ENCODE measurements around the gene FRZB. TPM values are rescaled to one million over a fixed set of nuclear protein-coding genes. Genes with fewer than 3 reads are reported as not detected.
"Not testable (repeated sequence)": the region's sequence is repeated elsewhere in the genome, so short reads cannot be mapped to it uniquely, and the experiment has no call there.

Gene FRZB
- total RNA-seq, 1 donor from 2014 or later: 1.4 TPM

- DNase-seq; intact Hi-C loops (cut with DNase I): not testable (repeated sequence)
These were observed 26.6 kb upstream of the FRZB start for GRCh38 chr2:182893035-182893434.

GRCh38 chr2:182891611-182892010 lies 25.2 kb upstream of the FRZB start:
- ATAC-seq (ENCODE audit: poor library complexity) (no peak), DNase-seq (no peak)
- intact Hi-C loops (cut with DNase I): no loop called here

More at GRCh38 chr2:182893035-182893434, 26.6 kb upstream of the FRZB start:
- not testable (repeated sequence) for ATAC-seq (ENCODE audit: poor library complexity)

- DNase-seq (no peak), ATAC-seq (ENCODE audit: poor library complexity) (no peak)
- intact Hi-C loops (cut with DNase I): no loop called here
These were observed 24.4 kb upstream of the FRZB start for GRCh38 chr2:182890773-182891378.

DNA sequence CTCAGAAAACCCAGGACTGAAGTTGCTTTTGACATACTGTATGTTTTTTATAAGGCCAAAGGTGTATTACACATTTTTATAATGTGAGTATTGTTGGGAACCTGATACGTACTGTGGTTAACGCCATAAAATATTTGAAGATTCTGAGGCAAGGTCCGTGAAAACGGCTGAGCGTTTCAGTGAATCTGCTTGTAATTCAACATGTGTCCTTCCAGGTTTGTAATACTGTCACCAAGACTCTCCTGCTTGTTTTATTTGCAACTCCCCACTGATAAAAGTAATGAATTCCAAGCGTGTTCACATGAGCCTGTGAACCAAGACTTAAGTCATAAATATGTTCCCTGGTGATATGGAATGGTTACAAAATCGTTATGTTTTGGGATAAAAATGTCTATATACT lies 23.9 kb upstream of the FRZB start:
- intact Hi-C loops (cut with DNase I): no loop called here
- ATAC-seq (ENCODE audit: poor library complexity) (no peak), DNase-seq (no peak)

- ATAC-seq (ENCODE audit: poor library complexity): no peak
- DNase-seq: no peak
- intact Hi-C loops (cut with DNase I): no loop called here
These were observed 21.4 kb upstream of the FRZB start for GRCh38 chr2:182887753-182888415.

GRCh38 chr2:182887093-182887492 lies 20.7 kb upstream of the FRZB start:
- ATAC-seq (ENCODE audit: poor library complexity) (no peak), DNase-seq (no peak)
- intact Hi-C loops (cut with DNase I): no loop called here

DNA sequence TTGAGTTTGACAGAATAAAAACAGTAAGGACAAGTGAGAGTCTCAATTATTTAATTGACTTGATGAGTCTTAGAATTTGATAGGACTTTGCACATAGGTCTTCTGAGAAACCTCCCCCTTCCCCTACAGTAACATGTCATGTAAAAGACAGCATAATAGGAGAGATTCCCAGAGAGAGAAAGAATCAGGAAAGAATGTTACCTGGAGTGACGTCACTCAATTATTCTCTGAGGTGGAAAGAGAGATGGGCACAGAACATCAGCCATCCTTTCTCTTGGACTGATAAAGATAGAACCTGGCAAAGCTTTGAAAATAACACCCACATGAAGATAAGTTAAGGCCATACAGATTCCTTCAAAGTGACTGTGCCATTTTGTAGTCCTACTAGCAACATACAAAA lies 19.3 kb upstream of the FRZB start:
- intact Hi-C loops (cut with DNase I): no loop called here
- DNase-seq (no peak), ATAC-seq (ENCODE audit: poor library complexity) (no peak)

DNA sequence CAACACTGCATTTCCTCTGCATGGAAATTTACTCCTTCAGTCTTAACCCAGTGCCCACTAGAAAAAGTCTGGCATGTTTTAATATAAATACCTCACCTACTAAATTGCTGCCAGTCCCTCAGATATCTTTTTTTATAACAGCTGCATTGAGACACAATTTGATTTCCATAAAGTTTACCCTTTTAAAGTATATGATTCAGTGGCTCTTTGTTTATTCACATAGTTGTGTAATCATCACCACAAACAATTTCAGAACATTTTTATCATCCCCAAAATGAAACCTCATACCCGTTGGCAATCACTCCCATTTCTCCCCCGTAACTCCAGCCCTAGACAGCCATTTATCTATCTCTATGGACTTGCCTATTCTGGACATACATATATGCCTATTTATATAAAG lies 17.0 kb upstream of the FRZB start:
- intact Hi-C loops (cut with DNase I): no loop called here
- ATAC-seq (ENCODE audit: poor library complexity) (no peak), DNase-seq (no peak)

DNA sequence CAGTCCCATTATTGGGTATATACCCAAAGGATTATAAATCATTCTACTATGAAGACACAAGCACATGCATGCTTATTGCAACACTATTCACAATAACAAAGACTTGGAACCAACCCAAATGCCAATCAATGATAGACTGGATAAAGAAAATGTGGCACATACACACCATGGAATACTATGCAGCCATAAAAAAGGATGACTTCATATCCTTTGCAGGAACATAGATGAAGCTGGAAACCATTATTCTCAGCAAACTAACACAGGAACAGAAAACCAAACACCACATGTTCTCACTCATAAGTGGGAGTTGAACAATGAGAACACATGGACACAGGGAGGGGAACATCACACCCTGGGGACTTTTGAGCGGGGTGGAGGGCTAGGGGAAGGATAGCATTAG lies 13.7 kb upstream of the FRZB start:
- intact Hi-C loops (cut with DNase I); DNase-seq; ATAC-seq (ENCODE audit: poor library complexity): not testable (repeated sequence)

GRCh38 chr2:182876653-182877052 lies 10.2 kb upstream of the FRZB start:
- DNase-seq; ATAC-seq (ENCODE audit: poor library complexity); intact Hi-C loops (cut with DNase I): not testable (repeated sequence)

DNA sequence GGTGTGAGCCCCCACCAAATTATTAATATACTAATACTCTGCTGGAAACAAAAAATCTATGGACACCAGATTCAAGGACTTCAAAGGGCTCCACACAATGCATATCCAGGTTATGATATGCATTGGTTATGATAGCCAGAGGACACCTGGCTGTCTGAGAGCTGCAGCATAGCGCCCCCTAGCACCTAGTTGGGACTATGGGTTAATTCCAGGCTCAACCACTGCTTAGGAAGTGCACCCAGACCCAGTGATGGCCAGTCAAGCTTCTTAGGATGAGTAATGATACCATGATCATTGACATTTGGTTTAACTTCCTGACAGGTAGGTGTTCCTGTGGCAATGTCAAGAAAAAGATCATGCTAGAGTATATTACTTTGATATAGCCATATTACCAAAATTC lies 3.8 kb upstream of the FRZB start:
- intact Hi-C loops (cut with DNase I): no loop called here
- DNase-seq: no peak
- ATAC-seq (ENCODE audit: poor library complexity): no peak

DNA sequence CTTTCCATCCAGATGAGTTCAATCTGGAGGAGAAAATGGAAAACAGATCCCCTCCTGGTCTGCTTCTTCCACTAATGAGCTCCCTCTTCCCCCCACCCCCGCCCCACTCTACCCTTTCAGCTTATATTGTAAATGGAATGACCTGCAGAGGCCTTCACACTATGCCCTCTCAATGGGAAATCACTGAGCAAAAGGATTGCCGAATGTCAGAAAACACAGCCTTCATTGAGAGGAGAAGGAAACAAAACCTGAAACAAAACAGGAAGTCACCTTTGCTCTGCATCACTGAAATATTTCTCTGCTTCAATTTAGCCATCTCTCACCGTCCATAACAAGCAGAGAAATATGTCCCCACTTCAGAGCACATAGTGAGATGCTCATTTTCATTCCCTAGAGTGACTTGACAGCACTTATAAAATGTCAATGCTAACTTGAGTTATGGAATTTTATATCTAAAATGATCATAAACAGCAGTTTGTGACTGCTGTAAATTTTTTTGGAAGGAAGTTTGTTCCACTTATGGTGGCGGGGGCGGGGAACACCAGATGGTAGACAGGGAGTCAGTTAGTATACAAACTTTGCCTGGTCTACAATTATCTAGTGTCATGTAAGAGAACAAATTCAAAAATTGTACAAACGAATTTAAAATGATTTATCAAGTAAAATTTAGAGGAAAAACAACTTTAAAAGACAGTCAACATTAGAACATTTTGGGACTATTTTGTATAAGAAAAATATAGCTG lies 1.8 kb upstream of the FRZB start:
- no peak for ATAC-seq (ENCODE audit: poor library complexity)
- DNase-seq: no peak
- intact Hi-C loops (cut with DNase I): no loop called here

DNA sequence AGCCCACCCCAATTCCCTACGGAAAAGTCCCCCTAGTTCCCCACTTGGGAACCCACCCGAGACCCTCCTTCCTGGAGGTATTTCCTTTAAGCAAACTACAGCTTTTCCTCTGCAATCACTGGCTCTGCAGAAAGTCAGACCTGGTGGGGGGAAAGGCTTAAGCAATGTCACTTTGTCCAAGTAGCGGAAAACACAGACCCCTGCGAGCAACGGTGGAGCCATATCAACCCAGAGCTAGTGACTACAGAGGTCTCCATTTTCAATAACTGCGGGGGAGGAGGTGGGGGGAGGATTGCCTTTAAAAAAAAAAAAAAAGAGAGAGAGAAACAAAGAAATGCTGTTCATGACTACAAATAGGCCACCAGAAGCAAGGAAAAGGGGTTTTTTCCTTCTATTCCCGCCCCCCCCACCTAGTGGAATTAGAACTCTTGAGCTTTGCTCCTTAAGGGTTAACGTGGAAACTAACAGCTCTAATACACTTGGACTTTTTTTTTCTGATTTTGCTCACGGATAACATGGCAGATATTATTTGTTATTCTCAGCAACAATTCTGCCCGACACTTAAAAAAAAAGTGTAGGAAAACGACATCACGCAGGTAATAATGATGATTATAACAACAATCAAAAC lies 1.1 kb upstream of the FRZB start:
- intact Hi-C loops (cut with DNase I): no loop called here
- no peak for ATAC-seq (ENCODE audit: poor library complexity)
- DNase-seq: no peak

GRCh38 chr2:182866095-182866460 lies 359 bp downstream of the FRZB start:
- DNase-seq (peak; percentile 45), ATAC-seq (ENCODE audit: poor library complexity) (peak; percentile 52)
- intact Hi-C loops (cut with DNase I): no loop called here

DNA sequence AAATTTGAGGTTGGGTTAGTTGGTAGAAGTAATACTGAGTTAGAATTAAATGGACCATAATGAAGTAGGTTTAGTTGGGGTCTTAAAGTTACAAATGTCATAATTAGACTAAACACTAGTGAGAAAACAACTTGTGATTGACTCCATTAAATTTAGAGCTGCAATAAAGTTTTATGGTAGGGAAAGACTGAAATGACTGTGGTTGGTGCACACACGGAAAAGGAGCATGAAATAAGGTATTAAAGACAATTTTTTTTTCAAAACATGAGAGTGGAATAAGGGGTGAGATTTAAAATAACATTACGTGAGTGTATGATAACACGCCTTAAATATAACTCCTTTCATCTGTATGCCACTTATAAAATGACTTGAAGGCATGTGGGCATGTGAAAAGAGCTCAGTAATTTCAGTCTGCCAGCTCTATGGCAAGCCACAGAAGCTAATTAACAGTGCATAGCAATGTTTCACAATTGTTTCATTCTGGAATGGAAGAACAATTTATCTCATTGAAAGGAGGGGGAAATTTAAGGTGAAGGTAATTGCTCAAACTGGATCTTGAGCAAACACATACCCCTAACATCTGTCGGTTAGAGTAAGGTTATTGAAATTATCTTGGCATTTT lies 1.4 kb downstream of the FRZB start:
- DNase-seq: no peak
- intact Hi-C loops (cut with DNase I): no loop called here
- ATAC-seq (ENCODE audit: poor library complexity): no peak

- DNase-seq (no peak), ATAC-seq (ENCODE audit: poor library complexity) (no peak)
- intact Hi-C loops (cut with DNase I): no loop called here
These were observed 2.8 kb downstream of the FRZB start for GRCh38 chr2:182863642-182864041.

- intact Hi-C loops (cut with DNase I): no loop called here
- DNase-seq (no peak), ATAC-seq (ENCODE audit: poor library complexity) (peak; percentile 35)
These were observed 4.3 kb downstream of the FRZB start for GRCh38 chr2:182862091-182862490.

DNA sequence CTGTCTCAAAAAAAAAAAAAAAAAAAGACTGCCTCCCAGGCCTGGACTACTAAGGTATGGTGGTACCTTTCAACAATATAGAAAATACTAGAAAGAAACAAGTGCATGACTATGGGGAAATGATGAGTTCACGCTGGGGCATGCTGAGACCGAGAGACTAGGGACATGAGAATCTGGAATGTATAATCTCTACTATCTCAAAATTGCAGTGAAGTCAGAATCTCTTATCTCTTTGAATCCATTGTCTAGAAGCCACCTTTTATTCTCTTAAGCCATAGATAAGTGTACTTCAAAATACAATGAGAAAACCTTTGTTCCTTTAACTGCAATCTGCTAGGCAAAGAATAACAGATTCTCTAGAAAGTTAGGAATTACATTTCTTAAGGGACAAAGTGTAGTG lies 5.6 kb downstream of the FRZB start:
- DNase-seq (no peak), ATAC-seq (ENCODE audit: poor library complexity) (no peak)
- intact Hi-C loops (cut with DNase I): no loop called here

DNA sequence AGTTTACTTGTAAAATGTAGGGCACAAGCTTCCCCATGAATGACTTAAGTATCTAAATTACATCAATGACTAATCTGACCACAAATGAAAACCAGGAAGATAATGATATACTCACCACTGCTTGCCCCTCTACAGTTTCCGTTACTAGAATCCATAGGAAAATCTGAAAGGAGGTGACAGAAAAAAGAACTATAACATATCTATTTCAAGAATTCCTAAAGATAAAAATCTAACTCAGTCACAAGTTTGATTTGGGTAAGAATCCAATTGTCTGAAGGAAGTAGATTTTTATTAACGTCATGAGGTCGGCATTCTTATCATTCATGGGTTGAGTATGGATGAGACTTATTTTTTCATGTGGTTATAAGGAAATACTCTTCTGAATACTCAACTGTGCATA lies 7.8 kb downstream of the FRZB start:
- intact Hi-C loops (cut with DNase I): no loop called here
- ATAC-seq (ENCODE audit: poor library complexity): no peak
- no peak for DNase-seq

Data from Right ventricle myocardium superior (tissue), 1 donor.